ENCODE measurements around the gene ADGRL3.
"Not testable (repeated sequence)": the region's sequence is repeated elsewhere in the genome, so short reads cannot be mapped to it uniquely, and the experiment has no call there.

ADGRL3 gene

GRCh38 chr4:61924131-61924530 lies 724.0 kb downstream of the ADGRL3 start:
- no peak for DNase-seq

DNA sequence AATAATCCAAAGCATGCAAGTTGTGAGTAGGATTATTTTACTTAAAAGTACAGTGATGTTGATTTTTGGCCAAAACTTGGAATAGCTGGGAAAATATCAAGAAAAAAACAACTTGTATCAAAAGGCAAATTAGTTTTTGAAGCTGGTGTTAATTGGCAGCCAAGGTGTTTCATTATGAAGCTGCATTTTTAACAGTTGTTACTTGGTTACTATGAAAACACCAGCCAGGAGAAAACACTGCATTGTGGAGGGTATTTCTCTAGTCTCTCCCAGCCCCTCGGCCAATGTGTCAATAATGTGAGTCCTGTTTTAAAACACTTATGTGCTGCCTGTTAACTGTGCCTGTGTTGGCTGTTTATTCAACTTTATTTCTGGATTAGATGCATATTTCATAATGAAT lies 733.4 kb downstream of the ADGRL3 start:
- DNase-seq, result no peak

DNA sequence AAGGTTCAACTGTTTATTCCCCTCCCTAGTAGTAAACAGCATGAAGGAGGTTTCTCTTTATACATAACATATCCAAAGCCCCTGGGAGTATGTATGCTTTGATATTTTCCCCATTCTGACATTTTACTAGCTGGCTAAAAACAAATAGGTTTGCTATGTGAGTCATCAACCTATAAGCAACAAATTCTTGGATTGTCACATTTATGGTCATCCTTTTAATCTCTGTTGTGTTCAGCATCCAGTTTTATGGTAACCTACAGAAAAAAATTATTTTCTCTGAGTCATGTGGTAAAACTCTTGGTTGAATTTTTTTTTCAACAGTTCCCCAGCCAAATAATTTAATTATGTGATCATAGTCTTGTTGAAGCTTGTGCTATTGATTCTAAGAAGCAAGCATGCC lies 734.1 kb downstream of the ADGRL3 start:
- no peak for DNase-seq

GRCh38 chr4:61938250-61938846 lies 738.2 kb downstream of the ADGRL3 start:
- no peak for DNase-seq

DNA sequence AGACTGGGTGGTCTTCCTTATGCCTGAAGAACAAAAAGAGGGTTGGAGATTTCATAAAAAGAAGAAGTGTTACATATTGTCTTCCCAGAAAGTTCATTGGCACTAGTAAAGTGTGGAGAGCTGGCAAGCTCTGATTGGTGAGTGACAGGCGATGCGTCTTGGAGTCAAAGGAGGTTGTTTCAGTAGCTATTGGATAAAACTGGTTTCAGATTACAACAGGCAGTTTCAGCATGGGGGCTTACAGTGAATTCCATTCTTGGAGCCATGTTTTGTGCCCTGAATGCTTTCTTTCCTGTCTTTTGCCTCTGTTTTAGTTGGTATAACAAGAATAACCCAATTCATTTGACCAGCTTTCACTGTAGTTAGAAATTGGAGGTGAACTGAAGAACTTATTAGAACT lies 750.5 kb downstream of the ADGRL3 start:
- no peak for DNase-seq

GRCh38 chr4:61953386-61953785 lies 753.3 kb downstream of the ADGRL3 start:
- no peak for DNase-seq

DNA sequence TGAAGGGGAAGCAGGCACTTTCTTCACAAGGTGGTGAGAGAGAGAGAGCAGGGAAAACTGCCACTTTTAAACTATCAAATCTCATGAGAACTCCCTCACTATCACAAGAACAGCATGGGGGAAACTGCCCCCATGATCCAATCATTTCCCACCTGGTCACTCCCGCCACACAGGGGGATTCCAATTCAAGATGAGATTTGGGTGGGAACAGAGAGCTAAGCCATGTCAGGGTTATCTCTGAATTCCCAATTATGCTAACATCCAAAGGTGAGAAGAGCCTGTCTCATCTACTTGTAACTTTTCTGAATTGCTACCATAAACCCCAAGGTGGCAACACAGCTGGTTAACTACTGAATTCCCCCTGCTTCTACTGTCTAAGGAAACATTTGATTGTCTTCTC lies 758.5 kb downstream of the ADGRL3 start:
- DNase-seq, result no peak

- DNase-seq, result no peak
These were observed 759.0 kb downstream of the ADGRL3 start for GRCh38 chr4:61959087-61959486.

DNA sequence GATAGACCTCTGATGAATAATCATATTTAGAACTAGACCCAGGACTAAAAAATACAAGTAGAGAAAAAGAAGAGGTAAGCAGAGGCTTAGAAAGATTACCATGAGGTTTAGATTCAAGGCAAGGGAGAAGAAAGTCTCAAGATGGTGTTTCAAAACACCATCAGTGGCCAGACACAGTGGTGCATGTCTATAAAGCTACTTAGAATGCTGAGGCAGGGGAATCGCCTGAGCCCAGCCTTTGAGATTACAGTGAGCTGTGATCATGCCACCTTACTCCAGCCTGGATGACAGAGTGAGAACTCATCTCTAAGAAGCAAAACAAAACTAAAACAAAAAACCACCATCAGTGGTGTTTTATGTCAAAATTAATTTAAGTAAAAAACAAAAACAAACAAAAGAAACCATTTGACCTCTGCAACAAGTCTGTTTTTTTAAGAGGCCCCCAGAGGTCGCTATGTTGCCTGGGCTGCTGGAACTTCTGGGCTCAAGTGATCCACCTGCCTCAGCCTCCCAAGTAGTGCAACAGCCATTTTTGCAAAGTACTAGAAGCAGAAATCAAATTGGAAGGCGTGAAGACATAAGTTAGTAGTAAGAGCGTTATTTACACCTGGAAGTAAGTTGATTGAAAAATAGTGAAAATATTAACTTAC lies 784.3 kb downstream of the ADGRL3 start:
- DNase-seq, result no peak

GRCh38 chr4:61985426-61985825 lies 785.3 kb downstream of the ADGRL3 start:
- DNase-seq, result no peak

- not testable (repeated sequence) for DNase-seq
These were observed 786.8 kb downstream of the ADGRL3 start for GRCh38 chr4:61986929-61987328.

DNA sequence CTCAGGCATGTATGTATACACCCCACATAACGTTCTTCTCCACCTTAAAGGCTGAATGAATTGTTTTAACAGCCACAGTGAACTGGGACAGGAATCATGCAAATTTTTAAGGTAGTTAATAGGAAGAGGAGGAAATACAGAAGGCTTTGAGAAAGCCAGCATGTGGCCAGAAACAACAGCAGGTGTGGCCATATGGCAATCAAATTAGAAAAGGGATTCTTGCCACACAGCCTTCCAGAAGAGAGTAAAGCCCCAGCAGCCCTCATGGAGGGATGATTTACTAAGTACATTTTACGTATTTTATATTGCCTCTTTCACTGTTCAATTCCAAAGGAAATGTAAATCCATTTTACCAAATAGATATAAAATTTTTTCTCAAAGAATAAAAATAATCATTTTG lies 792.2 kb downstream of the ADGRL3 start:
- DNase-seq, result no peak

- no peak for DNase-seq
These were observed 793.9 kb downstream of the ADGRL3 start for GRCh38 chr4:61994036-61994435.

DNA sequence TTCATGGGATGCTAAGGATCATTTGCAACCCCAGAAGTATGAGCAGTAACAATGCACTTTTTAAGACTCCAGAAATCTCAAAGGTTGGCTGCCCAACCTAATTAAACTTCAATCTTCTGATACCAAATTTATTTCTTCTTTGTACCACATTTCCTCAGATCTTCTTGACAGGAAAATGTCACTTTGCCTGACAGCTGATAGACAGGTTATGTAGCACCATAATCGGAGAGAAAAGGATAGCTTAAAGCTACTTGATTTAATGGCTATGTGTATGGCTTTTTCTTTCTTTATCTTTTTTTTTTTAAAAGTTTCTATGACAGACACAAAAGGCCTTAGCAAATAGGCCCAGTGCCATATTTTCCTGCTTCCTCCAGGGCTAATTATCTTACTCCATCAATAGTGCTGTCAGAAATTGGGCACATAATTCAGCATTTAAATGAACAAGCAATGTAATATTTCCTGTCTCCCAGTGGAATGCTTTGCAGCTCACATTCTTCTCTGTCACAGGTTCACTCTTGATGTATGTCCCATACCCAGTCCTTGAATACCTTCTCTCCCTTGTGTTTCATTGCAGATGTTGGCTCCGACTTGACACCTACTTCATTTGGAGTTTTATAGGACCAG lies 795.7 kb downstream of the ADGRL3 start:
- no peak for DNase-seq

DNA sequence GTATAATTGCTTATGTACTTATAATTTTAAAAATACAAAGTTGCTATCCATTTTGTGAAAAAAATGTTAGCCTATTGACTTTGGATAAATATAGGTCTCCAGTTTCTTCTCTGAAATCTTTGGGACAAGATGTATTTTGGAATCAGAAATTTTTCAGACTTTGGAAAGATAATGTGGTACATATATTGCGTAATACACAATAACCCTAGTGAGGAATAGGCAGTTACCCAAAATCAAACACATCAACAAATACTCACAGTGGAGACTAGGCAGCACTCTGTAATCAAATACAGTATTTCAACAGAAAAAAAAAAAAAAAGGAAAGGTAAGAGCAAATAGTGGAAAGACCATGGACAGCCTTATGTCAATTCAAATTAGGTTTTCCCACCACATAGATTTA lies 796.8 kb downstream of the ADGRL3 start:
- DNase-seq, result no peak

DNA sequence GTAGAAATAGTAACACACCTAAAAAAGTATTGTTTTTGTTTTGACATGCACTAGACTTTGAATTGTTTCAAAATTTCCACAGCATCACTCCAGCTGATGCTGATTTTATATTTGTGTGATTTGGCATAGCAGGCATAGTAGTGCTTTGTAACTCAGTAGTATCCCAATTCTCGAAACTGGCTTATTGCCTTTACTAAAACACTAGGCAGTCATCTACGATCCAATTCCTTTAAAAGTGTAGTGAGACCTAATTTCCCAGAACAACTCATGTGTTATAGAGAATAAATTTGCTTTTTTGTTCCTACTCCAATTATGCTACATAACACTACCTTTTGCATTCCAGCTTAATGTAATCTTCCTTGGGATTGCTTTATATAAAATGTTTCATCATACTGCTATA lies 797.7 kb downstream of the ADGRL3 start:
- no peak for DNase-seq

- DNase-seq, result no peak
These were observed 803.6 kb downstream of the ADGRL3 start for GRCh38 chr4:62003695-62004094.

GRCh38 chr4:62004881-62005280 lies 804.8 kb downstream of the ADGRL3 start:
- no peak for DNase-seq

DNA sequence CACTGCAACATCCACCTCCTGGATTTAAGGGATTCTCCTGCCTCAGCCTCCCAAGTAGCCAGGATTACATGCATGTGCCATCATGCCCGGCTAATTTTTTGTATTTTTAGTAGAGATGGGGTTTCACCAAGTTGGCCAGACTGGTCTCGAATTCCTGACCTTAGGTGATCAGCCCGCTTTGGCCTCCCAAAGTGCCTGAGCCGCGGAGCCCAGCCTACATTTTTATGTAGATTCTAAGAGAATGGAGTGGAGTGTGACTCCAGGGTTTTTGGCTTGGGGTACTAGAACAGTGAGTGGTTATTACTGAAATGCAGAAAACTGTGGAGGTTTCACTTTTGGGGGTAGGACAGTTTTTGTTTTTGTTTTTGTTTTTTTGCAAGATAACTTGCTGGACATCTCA lies 806.0 kb downstream of the ADGRL3 start:
- no peak for DNase-seq

- DNase-seq, result no peak
These were observed 815.1 kb downstream of the ADGRL3 start for GRCh38 chr4:62015043-62015739.

- no peak for DNase-seq
These were observed 818.4 kb downstream of the ADGRL3 start for GRCh38 chr4:62018537-62018936.

DNA sequence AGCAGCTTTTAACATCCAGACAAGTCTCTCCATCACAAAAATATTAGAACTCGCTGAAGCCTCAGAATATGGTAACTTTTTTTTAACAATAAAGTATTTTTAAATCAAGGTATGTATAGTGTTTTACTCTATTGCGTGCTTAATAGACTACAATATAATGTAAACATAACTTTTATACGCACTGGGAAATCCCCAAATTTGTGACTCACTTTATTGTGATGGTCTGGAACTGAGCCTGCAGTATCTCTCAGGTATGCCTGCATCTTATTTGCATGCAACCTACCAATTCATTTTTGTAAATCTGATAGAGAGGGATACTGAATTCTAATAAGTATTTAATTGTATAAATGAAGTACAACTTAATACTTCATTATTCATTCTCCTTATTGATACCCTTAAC lies 823.5 kb downstream of the ADGRL3 start:
- DNase-seq, result no peak

GRCh38 chr4:62028745-62029144 lies 828.6 kb downstream of the ADGRL3 start:
- DNase-seq, result no peak

GRCh38 chr4:62030958-62031357 lies 830.8 kb downstream of the ADGRL3 start:
- DNase-seq, result no peak
